ENCODE data around the gene ART1.

- TF ChIP-seq CTCF (IDR thresholded peaks at IDR 0.05; ENCODE audit: low read depth, low read length, missing input control) (no peak), ATF3 (IDR thresholded peaks at IDR 0.05) (no peak), FOXA1 (IDR thresholded peaks at IDR 0.05) (no peak), TAF1 (conservative IDR thresholded peaks at IDR 0.05) (no peak), EGR1 (IDR thresholded peaks at IDR 0.05; ENCODE audit: low read depth in 2 of 2) (no peak), REST (IDR thresholded peaks at IDR 0.05) (no peak), RAD21 (IDR thresholded peaks at IDR 0.05) (no peak), GABPA (IDR thresholded peaks at IDR 0.05 in 1 of 2, conservative IDR thresholded peaks at IDR 0.05 in 1 of 2) (no peak), YY1 (IDR thresholded peaks at IDR 0.05) (no peak), HNF4G (IDR thresholded peaks at IDR 0.05) (no peak), ZBTB33 (IDR thresholded peaks at IDR 0.05) (no peak), MAX (IDR thresholded peaks at IDR 0.05) (no peak), SP1 (IDR thresholded peaks at IDR 0.05) (no peak), RXRA (IDR thresholded peaks at IDR 0.05) (no peak)
Observed at GRCh38 chr11:3710485-3711259, 65.7 kb downstream of the ART1 start.
